ENCODE measurements around the gene UACA. TPM values are rescaled to one million over a fixed set of nuclear protein-coding genes. Genes with fewer than 3 reads are reported as not detected.

Gene UACA
- total RNA-seq, 1 donor from 2014 or later, result 9.4 TPM

DNA sequence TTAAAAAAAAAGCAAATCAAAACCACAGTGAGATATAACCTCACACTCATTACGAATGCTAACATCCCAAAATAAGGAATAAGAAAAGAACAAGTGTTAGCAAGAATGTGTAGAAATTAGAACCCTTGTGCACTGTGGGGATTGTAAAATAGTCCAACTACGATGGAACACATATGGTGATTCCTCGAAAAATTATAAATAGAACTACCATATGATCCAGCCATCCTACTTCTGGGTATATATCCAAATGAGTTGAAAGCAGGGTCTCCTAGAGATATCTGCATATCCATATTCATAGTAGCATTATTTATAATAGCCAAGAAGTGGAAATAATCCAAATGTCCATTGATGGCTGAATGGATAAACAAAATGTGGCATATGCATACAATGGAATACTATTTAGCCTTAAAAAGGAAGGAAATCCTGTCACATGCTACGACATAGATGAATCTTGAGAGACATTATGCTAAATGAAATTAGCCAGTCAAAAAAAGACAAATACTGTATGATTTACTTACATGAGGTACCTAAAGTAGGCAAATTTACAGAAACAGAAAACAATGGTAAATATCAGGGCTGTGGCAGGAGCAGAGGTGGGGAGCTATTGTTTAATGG lies 55.6 kb downstream of the UACA start:
- no peaks in the 10 kb centered on the region for H3K36me3 ChIP-seq (ENCODE audit: control insufficient read depth, insufficient read depth, low read length)
- no peak for DNase-seq (ENCODE audit: low read depth)
- no peaks in the 10 kb centered on the region for H3K27me3 ChIP-seq (ENCODE audit: control insufficient read depth, insufficient read depth, low read length)
- TF ChIP-seq, protein P1, sequence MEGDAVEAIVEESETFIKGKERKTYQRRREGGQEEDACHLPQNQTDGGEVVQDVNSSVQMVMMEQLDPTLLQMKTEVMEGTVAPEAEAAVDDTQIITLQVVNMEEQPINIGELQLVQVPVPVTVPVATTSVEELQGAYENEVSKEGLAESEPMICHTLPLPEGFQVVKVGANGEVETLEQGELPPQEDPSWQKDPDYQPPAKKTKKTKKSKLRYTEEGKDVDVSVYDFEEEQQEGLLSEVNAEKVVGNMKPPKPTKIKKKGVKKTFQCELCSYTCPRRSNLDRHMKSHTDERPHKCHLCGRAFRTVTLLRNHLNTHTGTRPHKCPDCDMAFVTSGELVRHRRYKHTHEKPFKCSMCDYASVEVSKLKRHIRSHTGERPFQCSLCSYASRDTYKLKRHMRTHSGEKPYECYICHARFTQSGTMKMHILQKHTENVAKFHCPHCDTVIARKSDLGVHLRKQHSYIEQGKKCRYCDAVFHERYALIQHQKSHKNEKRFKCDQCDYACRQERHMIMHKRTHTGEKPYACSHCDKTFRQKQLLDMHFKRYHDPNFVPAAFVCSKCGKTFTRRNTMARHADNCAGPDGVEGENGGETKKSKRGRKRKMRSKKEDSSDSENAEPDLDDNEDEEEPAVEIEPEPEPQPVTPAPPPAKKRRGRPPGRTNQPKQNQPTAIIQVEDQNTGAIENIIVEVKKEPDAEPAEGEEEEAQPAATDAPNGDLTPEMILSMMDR (IDR thresholded peaks at IDR 0.05; ENCODE audit: insufficient read depth, low read length, poor library complexity, severe bottlenecking), result no peak
- H3K4me3 ChIP-seq (ENCODE audit: low read depth, low read length), result no peak overlapping the region

- Histone ChIP-seq H3K4me3 (ENCODE audit: low read depth, low read length) (no peak overlapping the region), H3K27me3 (ENCODE audit: control insufficient read depth, insufficient read depth, low read length) (no peaks in the 10 kb centered on the region), H3K36me3 (ENCODE audit: control insufficient read depth, insufficient read depth, low read length) (no peaks in the 10 kb centered on the region)
- DNase-seq (ENCODE audit: low read depth), result no peak
- TF ChIP-seq, protein P1 (IDR thresholded peaks at IDR 0.05; ENCODE audit: insufficient read depth, low read length, poor library complexity, severe bottlenecking), result no peak
These were observed 58.6 kb downstream of the UACA start for GRCh38 chr15:70704731-70705130.

GRCh38 chr15:70704166-70704565 lies 59.2 kb downstream of the UACA start:
- no peaks in the 10 kb centered on the region for H3K36me3 ChIP-seq (ENCODE audit: control insufficient read depth, insufficient read depth, low read length)
- no peaks in the 10 kb centered on the region for H3K27me3 ChIP-seq (ENCODE audit: control insufficient read depth, insufficient read depth, low read length)
- DNase-seq (ENCODE audit: low read depth), result no peak
- TF ChIP-seq, protein P1 (IDR thresholded peaks at IDR 0.05; ENCODE audit: insufficient read depth, low read length, poor library complexity, severe bottlenecking), result no peak
- no peak overlapping the region for H3K4me3 ChIP-seq (ENCODE audit: low read depth, low read length)

DNA sequence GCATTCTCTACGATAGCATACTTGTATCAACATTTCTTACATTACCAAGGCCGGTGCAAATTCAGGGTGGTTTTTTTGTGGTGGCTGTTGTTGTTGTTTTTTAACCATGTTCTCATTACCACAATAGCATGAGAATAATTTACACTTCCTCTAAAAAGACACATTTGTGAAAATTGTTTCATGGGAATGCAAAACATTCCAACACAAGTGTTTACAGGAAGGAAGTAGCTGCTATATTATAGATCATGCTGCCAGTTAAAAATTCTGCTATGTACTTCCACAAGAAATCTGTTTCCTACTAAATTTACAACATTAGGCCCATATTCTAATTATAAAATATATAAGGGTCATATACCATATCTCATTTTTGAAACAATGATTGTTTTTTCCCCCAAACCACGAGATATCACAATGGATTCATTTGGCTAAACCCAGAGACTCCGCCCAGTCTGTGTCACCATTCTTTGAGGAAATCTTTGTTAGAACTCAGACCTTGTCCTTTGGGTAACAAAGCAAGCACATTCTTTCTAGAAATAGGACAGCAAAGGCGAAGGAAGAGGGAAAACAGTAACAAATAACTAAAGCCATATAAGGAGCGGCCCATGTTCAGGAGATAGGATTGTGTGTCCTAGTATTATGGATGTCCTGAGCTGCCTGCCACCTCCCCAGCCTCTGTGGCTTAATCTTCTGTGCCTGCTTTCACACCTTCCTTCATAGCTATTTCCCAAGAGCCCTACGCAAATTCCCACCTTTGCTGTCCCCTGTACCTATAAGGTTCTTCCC lies 60.1 kb downstream of the UACA start:
- no peak for DNase-seq (ENCODE audit: low read depth)
- Histone ChIP-seq H3K4me3 (ENCODE audit: low read depth, low read length) (no peak overlapping the region), H3K36me3 (ENCODE audit: control insufficient read depth, insufficient read depth, low read length) (no peaks in the 10 kb centered on the region), H3K27me3 (ENCODE audit: control insufficient read depth, insufficient read depth, low read length) (no peaks in the 10 kb centered on the region)
- TF ChIP-seq, protein P1 (IDR thresholded peaks at IDR 0.05; ENCODE audit: insufficient read depth, low read length, poor library complexity, severe bottlenecking), result no peak

DNA sequence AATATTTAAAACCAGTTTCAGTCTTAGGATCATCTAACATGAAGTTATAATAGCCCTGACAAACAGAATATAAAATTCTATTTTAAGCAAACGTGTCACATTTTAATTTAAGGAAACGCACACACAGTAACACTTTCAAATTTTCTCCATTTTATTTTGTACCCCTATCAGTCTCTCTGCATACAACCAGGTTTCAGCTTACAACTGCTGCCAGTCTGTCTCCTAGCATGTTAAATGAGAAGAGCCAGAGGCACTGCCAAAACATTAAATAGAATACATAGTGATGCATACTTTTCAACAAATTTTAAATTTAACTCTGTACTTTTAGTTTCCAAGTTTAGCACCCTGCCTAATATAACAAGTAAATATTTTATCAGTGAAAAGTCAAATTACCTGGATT lies 60.8 kb downstream of the UACA start:
- Histone ChIP-seq H3K27me3 (ENCODE audit: control insufficient read depth, insufficient read depth, low read length) (no peaks in the 10 kb centered on the region), H3K36me3 (ENCODE audit: control insufficient read depth, insufficient read depth, low read length) (no peaks in the 10 kb centered on the region), H3K4me3 (ENCODE audit: low read depth, low read length) (no peak overlapping the region)
- DNase-seq (ENCODE audit: low read depth), result no peak
- TF ChIP-seq, protein P1 (IDR thresholded peaks at IDR 0.05; ENCODE audit: insufficient read depth, low read length, poor library complexity, severe bottlenecking), result no peak
